Measurements from ENCODE around the gene RIMBP2. TPM values are rescaled to one million over a fixed set of nuclear protein-coding genes. Genes with fewer than 3 reads are reported as not detected.

The RIMBP2 gene
- polyA plus RNA-seq, 1 donor from 2014 or later = 14.6 TPM

GRCh38 chr12:130441771-130442760, 274.0 kb downstream of the RIMBP2 start:
- Histone ChIP-seq H3K36me3 (ENCODE audit: insufficient read depth, low read length) (peaks cover 15% of the 10 kb centered on the region), H3K9me2 (ENCODE audit: insufficient read depth, low read length) (no peaks in the 10 kb centered on the region), H3K9ac (ENCODE audit: low read length) (no peak overlapping the region), H2AFZ (ENCODE audit: low read depth, low read length) (no peak overlapping the region), H3K27me3 (ENCODE audit: insufficient read depth, low read depth, low read length) (no peaks in the 10 kb centered on the region), H3K9me3 (ENCODE audit: low read length) (peaks cover 12% of the 10 kb centered on the region), H4K20me1 (ENCODE audit: insufficient read depth) (no peaks in the 10 kb centered on the region), H3K4me2 (ENCODE audit: low read length) (no peak overlapping the region), H3K27ac (ENCODE audit: low read length) (no peak overlapping the region), H3F3A (ENCODE audit: insufficient read depth, low read length, poor library complexity, severe bottlenecking) (no peaks in the 10 kb centered on the region), H3K79me2 (replicated peaks; ENCODE audit: insufficient read depth, low read length) (no peaks in the 10 kb centered on the region), H3K4me3 (ENCODE audit: low read length) (no peak overlapping the region)
- TF ChIP-seq POLR2AphosphoS5 (IDR thresholded peaks at IDR 0.05) (no peak), RAD21 (conservative IDR thresholded peaks at IDR 0.05) (no peak), EP300 (conservative IDR thresholded peaks at IDR 0.05; ENCODE audit: poor library complexity, severe bottlenecking) (no peak), EZH2 (IDR thresholded peaks at IDR 0.05; ENCODE audit: borderline replicate concordance, insufficient read depth, low read length, poor library complexity, severe bottlenecking) (no peak), MXI1 (conservative IDR thresholded peaks at IDR 0.05; ENCODE audit: poor library complexity, severe bottlenecking) (no peak), TAF1 (IDR thresholded peaks at IDR 0.05; ENCODE audit: low read depth) (no peak), SMC3 (conservative IDR thresholded peaks at IDR 0.05; ENCODE audit: poor library complexity) (no peak), REST (IDR thresholded peaks at IDR 0.05; ENCODE audit: borderline replicate concordance) (no peak)
- TF ChIP-seq, protein P1, sequence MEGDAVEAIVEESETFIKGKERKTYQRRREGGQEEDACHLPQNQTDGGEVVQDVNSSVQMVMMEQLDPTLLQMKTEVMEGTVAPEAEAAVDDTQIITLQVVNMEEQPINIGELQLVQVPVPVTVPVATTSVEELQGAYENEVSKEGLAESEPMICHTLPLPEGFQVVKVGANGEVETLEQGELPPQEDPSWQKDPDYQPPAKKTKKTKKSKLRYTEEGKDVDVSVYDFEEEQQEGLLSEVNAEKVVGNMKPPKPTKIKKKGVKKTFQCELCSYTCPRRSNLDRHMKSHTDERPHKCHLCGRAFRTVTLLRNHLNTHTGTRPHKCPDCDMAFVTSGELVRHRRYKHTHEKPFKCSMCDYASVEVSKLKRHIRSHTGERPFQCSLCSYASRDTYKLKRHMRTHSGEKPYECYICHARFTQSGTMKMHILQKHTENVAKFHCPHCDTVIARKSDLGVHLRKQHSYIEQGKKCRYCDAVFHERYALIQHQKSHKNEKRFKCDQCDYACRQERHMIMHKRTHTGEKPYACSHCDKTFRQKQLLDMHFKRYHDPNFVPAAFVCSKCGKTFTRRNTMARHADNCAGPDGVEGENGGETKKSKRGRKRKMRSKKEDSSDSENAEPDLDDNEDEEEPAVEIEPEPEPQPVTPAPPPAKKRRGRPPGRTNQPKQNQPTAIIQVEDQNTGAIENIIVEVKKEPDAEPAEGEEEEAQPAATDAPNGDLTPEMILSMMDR (IDR thresholded peaks at IDR 0.05; ENCODE audit: poor library complexity, severe bottlenecking) = no peak

DNA sequence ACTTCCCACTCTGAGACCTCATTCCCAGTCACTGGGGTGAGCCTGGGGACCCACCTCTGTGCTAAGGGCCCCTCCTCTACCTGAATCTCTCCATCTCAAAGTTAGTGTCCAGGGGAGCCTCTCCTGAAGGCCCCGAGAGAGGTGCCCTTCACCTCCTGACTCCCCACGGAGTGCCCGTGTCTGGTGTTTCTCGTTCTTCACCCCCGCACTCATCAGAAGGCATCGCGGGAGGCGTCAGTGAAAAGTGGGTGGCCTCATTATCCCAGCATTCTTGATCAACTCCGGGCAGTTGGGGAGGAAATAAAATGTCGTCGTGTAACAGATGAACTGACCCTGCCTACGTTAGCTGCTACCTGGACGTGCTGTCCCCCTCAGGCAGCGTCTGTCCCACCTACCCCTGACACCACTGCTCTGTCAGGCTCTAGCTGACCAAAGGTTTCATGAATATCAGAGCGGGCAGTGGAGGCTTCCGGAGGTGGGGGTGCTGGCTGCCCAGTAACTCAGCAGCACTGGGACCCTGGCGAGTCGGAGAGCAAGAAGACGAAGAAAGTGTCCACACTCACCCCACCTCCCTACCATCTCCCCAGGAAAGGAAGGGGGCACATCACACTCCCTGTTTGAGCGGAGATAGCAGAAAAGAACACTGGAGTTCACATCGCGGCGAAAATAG, 275.6 kb downstream of the RIMBP2 start:
- Histone ChIP-seq H3K9me3 (ENCODE audit: low read length) (peaks cover 13% of the 10 kb centered on the region), H3F3A (ENCODE audit: insufficient read depth, low read length, poor library complexity, severe bottlenecking) (no peaks in the 10 kb centered on the region), H3K79me2 (replicated peaks; ENCODE audit: insufficient read depth, low read length) (no peaks in the 10 kb centered on the region), H3K4me2 (ENCODE audit: low read length) (no peak overlapping the region), H3K9ac (ENCODE audit: low read length) (no peak overlapping the region), H3K4me3 (ENCODE audit: low read length) (no peak overlapping the region), H2AFZ (ENCODE audit: low read depth, low read length) (no peak overlapping the region), H4K20me1 (ENCODE audit: insufficient read depth) (no peaks in the 10 kb centered on the region), H3K27me3 (ENCODE audit: insufficient read depth, low read depth, low read length) (no peaks in the 10 kb centered on the region), H3K27ac (ENCODE audit: low read length) (no peak overlapping the region), H3K9me2 (ENCODE audit: insufficient read depth, low read length) (no peaks in the 10 kb centered on the region), H3K36me3 (ENCODE audit: insufficient read depth, low read length) (peaks cover 20% of the 10 kb centered on the region)
- TF ChIP-seq REST (IDR thresholded peaks at IDR 0.05; ENCODE audit: borderline replicate concordance) (no peak), EZH2 (IDR thresholded peaks at IDR 0.05; ENCODE audit: borderline replicate concordance, insufficient read depth, low read length, poor library complexity, severe bottlenecking) (no peak), POLR2AphosphoS5 (IDR thresholded peaks at IDR 0.05) (no peak), RAD21 (conservative IDR thresholded peaks at IDR 0.05) (no peak), TAF1 (IDR thresholded peaks at IDR 0.05; ENCODE audit: low read depth) (no peak), EP300 (conservative IDR thresholded peaks at IDR 0.05; ENCODE audit: poor library complexity, severe bottlenecking) (no peak), SMC3 (conservative IDR thresholded peaks at IDR 0.05; ENCODE audit: poor library complexity) (no peak), MXI1 (conservative IDR thresholded peaks at IDR 0.05; ENCODE audit: poor library complexity, severe bottlenecking) (no peak)
- TF ChIP-seq, protein P1 (IDR thresholded peaks at IDR 0.05; ENCODE audit: poor library complexity, severe bottlenecking) = no peak

Measured in neural cell (in vitro differentiated cells).